ENCODE results near the gene TBC1D9.

TBC1D9 gene

DNA sequence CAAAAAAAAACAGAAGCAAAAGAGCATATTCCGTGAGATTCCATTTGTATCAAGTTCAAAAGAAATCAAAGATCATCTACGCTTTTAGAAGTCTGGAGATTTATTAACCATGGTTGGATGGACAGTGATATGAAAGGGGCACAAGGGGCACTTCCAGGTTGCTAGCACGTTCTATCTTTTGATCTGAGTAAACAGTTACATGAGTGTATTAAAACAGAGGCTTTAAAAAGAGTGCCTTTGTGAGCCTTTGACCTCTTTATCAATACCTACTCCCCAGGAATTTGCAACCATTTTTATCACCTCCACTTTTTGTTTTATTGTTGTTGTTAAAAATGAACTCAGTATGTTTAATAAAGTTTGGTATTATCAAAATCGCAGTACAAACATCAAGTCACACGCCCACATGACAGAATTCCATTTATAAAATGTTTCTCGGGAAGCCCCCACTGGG lies 115.1 kb downstream of the TBC1D9 start:
- Histone ChIP-seq H3K9me3 (ENCODE audit: control insufficient read depth, insufficient read depth, low read length) (no peaks in the 10 kb centered on the region), H3K4me1 (ENCODE audit: control insufficient read depth, insufficient read depth, low read length) (peaks cover 3% of the 10 kb centered on the region), H3K4me3 (ENCODE audit: low read depth, low read length) (no peak overlapping the region), H3K9ac (ENCODE audit: low read depth, low read length) (no peak overlapping the region), H3K27me3 (ENCODE audit: control insufficient read depth, insufficient read depth, low read length) (no peaks in the 10 kb centered on the region), H3K36me3 (ENCODE audit: control insufficient read depth, insufficient read depth, low read length) (no peaks in the 10 kb centered on the region)

DNA sequence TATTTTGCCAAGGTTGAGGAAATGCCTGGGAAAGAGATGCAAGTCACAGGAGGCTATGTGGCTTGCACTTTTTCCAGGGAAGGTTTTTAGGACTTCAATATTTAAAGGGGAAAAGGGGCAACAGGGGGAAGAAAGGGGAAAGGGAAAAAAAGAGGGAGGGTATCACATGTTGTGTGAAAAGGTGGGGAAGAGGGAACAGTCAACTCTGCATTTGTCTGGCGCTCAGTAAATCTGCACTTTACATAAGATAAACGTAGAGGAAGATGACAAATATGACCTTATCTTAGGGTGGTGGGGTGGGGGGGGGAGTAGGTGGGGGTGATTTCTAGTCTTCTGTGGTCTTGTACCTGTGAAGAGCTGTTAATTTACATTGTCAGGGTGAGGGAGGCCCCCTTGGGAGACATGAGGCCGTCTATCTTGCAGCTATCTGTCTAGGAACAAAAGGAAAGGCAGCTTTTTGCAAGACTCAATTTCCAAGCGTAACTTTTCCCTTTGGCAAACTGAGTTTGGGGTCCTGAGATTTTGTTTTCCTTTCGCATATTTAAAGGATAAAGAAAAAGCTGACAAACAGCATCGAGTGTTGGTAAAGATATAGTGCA lies 115.9 kb downstream of the TBC1D9 start:
- Histone ChIP-seq H3K27me3 (ENCODE audit: control insufficient read depth, insufficient read depth, low read length) (no peaks in the 10 kb centered on the region), H3K4me3 (ENCODE audit: low read depth, low read length) (no peak overlapping the region), H3K9me3 (ENCODE audit: control insufficient read depth, insufficient read depth, low read length) (no peaks in the 10 kb centered on the region), H3K4me1 (ENCODE audit: control insufficient read depth, insufficient read depth, low read length) (no peaks in the 10 kb centered on the region), H3K36me3 (ENCODE audit: control insufficient read depth, insufficient read depth, low read length) (no peaks in the 10 kb centered on the region), H3K9ac (ENCODE audit: low read depth, low read length) (no peak overlapping the region)

DNA sequence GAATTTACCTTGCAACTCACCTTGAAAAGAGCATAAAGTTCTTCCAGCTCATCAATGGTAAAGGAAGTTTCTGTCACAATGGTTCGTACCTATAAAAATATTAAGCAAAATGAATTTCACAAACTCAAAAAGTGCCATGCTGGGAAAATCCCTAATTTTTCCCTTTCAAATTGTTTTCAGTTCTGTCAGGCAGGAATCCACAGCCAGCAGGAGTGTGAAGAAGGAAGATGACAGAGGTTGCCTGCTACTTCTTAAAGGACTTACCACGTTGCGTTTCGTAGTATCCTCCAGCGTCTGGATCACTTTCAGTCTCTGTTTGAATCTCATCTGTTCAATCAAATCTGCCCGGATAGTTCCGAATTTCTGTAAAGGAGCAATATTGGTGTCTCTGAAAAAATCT lies 117.1 kb downstream of the TBC1D9 start:
- H3K27me3 ChIP-seq (ENCODE audit: control insufficient read depth, insufficient read depth, low read length): no peaks in the 10 kb centered on the region
- no peaks in the 10 kb centered on the region for H3K36me3 ChIP-seq (ENCODE audit: control insufficient read depth, insufficient read depth, low read length)
- no peaks in the 10 kb centered on the region for H3K4me1 ChIP-seq (ENCODE audit: control insufficient read depth, insufficient read depth, low read length)
- no peak overlapping the region for H3K4me3 ChIP-seq (ENCODE audit: low read depth, low read length)
- H3K9me3 ChIP-seq (ENCODE audit: control insufficient read depth, insufficient read depth, low read length): no peaks in the 10 kb centered on the region
- no peak overlapping the region for H3K9ac ChIP-seq (ENCODE audit: low read depth, low read length)

DNA sequence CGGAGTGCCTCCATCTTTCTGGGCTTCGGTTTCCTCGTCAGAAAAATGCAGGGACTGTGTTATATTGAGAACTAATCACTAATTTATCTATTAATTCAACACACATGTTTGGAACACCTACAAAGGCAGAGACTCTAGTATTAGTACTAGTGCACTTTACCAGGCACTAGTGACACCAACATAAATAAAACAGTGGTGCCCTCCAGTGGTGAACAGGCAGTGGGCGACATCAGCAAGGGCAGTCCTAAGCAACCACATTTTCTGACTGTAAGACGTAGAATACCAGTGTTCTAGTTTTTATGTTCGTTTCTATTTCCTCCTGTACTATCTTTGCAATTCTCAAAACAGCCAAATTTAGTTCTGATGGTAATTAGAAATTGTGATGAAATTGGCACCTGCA lies 118.3 kb downstream of the TBC1D9 start:
- H3K9ac ChIP-seq (ENCODE audit: low read depth, low read length): no peak overlapping the region
- H3K27me3 ChIP-seq (ENCODE audit: control insufficient read depth, insufficient read depth, low read length): no peaks in the 10 kb centered on the region
- H3K4me1 ChIP-seq (ENCODE audit: control insufficient read depth, insufficient read depth, low read length): no peaks in the 10 kb centered on the region

DNA sequence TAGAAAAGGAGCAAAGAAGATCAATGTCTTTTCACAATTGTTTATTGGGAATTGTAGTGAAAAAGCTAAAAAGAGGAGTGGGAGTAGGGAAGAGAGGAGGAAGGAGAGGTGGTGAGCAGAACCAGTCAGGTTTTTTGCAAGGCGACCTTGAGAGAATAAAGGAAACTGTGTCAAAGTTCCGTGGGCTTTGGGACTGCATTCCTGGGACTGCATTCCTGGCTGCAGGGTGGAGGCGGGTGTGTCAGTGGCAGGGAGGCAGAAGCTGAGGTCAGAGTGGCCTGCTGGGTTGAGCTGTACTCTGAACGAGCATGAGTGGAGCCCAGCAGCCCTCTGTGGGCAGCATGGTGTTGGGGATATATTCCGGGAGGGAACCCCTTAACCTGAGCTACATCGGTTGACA lies 120.6 kb downstream of the TBC1D9 start:
- Histone ChIP-seq H3K4me1 (ENCODE audit: control insufficient read depth, insufficient read depth, low read length) (no peaks in the 10 kb centered on the region), H3K36me3 (ENCODE audit: control insufficient read depth, insufficient read depth, low read length) (no peaks in the 10 kb centered on the region), H3K4me3 (ENCODE audit: low read depth, low read length) (no peak overlapping the region), H3K9me3 (ENCODE audit: control insufficient read depth, insufficient read depth, low read length) (no peaks in the 10 kb centered on the region), H3K27me3 (ENCODE audit: control insufficient read depth, insufficient read depth, low read length) (no peaks in the 10 kb centered on the region), H3K9ac (ENCODE audit: low read depth, low read length) (no peak overlapping the region)

More for the DNA sequence above, 118.3 kb downstream of the TBC1D9 start:
- no peaks in the 10 kb centered on the region for H3K36me3 ChIP-seq (ENCODE audit: control insufficient read depth, insufficient read depth, low read length)
- no peaks in the 10 kb centered on the region for H3K9me3 ChIP-seq (ENCODE audit: control insufficient read depth, insufficient read depth, low read length)
- no peak overlapping the region for H3K4me3 ChIP-seq (ENCODE audit: low read depth, low read length)

DNA sequence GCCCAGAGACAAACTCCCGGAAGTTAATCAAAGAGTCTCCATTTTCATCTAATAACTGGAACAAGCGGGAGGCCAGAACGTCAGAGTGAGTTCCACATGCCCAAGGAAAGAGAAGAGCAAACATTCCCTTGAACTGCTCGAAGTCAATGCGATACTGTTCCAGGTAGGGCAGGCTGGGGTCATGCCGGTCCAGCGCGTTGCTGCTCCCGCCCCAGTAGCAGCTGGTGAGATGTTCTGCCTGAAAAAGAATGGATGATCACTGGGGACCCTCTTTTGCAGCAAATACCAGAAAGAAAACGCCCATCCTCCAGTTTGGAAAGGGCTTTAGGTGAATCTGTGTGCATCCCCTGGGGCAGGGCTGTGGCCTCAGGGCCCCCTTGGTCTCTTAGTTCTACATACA lies 122.2 kb downstream of the TBC1D9 start:
- Histone ChIP-seq H3K9me3 (ENCODE audit: control insufficient read depth, insufficient read depth, low read length) (no peaks in the 10 kb centered on the region), H3K36me3 (ENCODE audit: control insufficient read depth, insufficient read depth, low read length) (no peaks in the 10 kb centered on the region), H3K4me3 (ENCODE audit: low read depth, low read length) (no peak overlapping the region), H3K27me3 (ENCODE audit: control insufficient read depth, insufficient read depth, low read length) (no peaks in the 10 kb centered on the region), H3K4me1 (ENCODE audit: control insufficient read depth, insufficient read depth, low read length) (no peaks in the 10 kb centered on the region), H3K9ac (ENCODE audit: low read depth, low read length) (no peak overlapping the region)

DNA sequence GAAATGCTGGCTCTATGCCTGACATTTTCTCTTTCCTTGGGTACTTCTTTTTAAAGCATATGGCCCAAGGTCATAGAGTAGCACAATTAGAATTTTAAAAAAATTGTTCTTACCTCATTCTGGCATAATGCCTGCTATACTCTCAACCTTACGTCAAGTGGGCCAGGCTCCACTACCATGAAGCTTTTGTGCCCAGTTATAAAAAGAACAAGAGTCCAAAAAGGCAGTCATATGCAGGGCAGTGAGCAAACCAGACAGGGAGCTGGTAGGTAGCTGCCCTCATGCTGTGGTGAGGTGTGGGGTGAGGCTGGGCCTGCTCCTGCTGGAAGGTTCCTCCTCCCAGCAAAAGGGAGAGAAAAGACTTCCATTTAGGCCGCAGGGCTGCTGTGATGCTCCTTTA lies 123.1 kb downstream of the TBC1D9 start:
- Histone ChIP-seq H3K9me3 (ENCODE audit: control insufficient read depth, insufficient read depth, low read length) (no peaks in the 10 kb centered on the region), H3K4me1 (ENCODE audit: control insufficient read depth, insufficient read depth, low read length) (no peaks in the 10 kb centered on the region), H3K4me3 (ENCODE audit: low read depth, low read length) (no peak overlapping the region), H3K27me3 (ENCODE audit: control insufficient read depth, insufficient read depth, low read length) (no peaks in the 10 kb centered on the region), H3K9ac (ENCODE audit: low read depth, low read length) (no peak overlapping the region), H3K36me3 (ENCODE audit: control insufficient read depth, insufficient read depth, low read length) (no peaks in the 10 kb centered on the region)

DNA sequence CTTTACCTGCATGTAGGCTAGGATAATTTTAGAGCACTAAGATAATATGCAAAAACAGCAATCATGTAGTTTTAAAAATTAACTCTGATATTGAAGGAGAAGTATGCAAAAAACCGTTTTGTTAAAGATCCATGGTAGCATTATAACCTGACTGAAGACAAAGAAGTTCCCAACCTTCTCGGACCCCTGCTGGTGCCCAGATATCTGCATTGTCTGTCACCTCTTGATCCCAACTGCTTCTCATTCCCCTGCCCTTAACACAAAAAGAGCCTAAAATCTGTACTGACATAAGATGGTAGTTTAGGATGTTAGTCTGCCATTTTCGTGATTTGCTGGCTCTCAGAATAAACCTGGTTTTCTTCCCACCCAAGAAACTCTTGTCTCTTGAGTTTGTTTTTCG lies 125.9 kb downstream of the TBC1D9 start:
- no peak overlapping the region for H3K4me3 ChIP-seq (ENCODE audit: low read depth, low read length)
- no peaks in the 10 kb centered on the region for H3K36me3 ChIP-seq (ENCODE audit: control insufficient read depth, insufficient read depth, low read length)
- H3K27me3 ChIP-seq (ENCODE audit: control insufficient read depth, insufficient read depth, low read length): no peaks in the 10 kb centered on the region
- H3K4me1 ChIP-seq (ENCODE audit: control insufficient read depth, insufficient read depth, low read length): no peaks in the 10 kb centered on the region
- H3K9ac ChIP-seq (ENCODE audit: low read depth, low read length): no peak overlapping the region
- H3K9me3 ChIP-seq (ENCODE audit: control insufficient read depth, insufficient read depth, low read length): no peaks in the 10 kb centered on the region

DNA sequence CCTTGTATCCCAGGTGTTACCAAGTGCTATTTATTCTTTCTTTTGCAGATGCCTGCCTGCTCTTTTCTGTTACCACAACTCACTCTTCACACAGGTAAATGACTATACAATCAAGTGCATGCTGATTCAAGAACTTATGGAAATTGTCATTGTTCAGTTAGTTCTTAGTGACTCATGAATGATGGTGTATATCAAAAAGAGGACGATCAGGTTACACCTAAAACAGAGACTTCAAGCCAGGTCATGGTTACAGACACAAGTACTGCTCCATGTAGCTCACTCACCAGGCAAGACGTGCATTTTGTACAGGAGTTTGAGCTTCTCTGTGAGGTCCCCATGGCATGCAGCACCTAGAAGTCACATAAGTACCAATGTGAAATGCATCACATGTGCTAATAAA lies 128.2 kb downstream of the TBC1D9 start:
- no peak overlapping the region for H3K4me3 ChIP-seq (ENCODE audit: low read depth, low read length)
- H3K9me3 ChIP-seq (ENCODE audit: control insufficient read depth, insufficient read depth, low read length): no peaks in the 10 kb centered on the region
- no peak overlapping the region for H3K9ac ChIP-seq (ENCODE audit: low read depth, low read length)
- H3K4me1 ChIP-seq (ENCODE audit: control insufficient read depth, insufficient read depth, low read length): no peaks in the 10 kb centered on the region
- H3K36me3 ChIP-seq (ENCODE audit: control insufficient read depth, insufficient read depth, low read length): no peaks in the 10 kb centered on the region
- H3K27me3 ChIP-seq (ENCODE audit: control insufficient read depth, insufficient read depth, low read length): no peaks in the 10 kb centered on the region

DNA sequence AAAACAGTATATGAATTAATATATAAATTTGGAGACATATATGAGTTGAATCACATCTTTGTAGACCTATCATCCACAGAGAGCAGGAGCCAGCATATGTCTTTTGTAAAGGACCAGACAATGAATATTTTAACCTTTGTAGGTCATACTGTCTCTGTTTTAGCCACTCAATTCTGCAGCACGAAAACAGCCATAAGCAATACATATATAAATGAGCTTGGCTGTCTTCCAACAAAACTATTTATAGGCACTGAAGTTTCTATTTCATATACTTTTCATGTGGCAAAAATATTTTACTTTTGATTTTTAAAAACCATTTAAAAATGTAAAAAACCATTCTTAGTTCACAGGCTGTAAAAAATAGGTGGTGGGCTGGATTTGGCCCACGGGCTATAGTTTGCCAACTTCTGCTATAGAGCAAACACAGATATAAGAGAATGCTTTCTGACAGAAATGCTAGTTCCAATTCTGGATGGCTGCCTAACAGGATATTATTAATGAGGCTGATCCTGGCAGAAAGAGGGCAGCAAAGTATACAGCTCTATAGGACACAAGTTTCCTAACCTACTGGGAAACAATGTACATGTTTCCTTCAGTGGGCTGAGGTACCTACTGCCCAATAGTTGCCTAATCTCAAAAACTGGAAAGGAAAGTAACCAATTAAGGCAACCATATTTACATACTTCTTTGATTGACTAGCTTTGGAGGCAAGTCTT lies 129.4 kb downstream of the TBC1D9 start:
- no peaks in the 10 kb centered on the region for H3K36me3 ChIP-seq (ENCODE audit: control insufficient read depth, insufficient read depth, low read length)

DNA sequence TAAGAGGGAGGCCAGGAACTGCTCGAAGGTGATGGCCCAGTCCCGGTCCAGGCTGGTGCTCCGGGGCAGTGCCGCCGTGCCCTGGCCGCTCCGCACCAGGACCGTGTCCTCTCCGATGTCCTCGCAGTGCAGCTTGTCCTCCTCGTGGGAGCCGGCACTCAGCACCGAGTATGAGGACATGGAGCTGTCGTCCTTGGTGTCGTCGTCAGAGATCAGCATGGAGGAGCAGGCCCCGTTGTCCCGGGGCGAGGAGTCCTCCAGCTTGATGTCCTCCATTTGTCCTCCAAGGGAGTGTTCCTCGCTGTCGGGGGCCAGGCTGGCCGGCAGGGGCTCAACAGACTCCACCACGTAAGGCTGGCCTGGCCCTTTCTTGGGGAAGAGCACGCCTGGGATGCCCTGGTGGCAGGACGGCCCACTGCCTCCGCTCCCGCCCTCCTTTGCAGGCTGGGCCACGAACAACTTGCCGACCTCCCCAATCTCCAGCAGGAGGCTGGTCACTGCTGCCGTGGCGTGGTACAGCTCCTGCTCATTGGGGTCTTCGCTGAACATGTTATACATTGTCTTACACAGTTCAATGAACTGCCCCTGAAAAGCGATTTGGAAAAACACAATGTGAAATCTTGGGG lies 133.7 kb downstream of the TBC1D9 start:
- H3K4me1 ChIP-seq (ENCODE audit: control insufficient read depth, insufficient read depth, low read length): peaks cover 9% of the 10 kb centered on the region
- H3K9me3 ChIP-seq (ENCODE audit: control insufficient read depth, insufficient read depth, low read length): no peaks in the 10 kb centered on the region
- H3K27me3 ChIP-seq (ENCODE audit: control insufficient read depth, insufficient read depth, low read length): no peaks in the 10 kb centered on the region
- H3K36me3 ChIP-seq (ENCODE audit: control insufficient read depth, insufficient read depth, low read length): no peaks in the 10 kb centered on the region
- no peak overlapping the region for H3K9ac ChIP-seq (ENCODE audit: low read depth, low read length)
- no peak overlapping the region for H3K4me3 ChIP-seq (ENCODE audit: low read depth, low read length)

More for the DNA sequence above, 129.4 kb downstream of the TBC1D9 start:
- H3K9ac ChIP-seq (ENCODE audit: low read depth, low read length): no peak overlapping the region
- no peak overlapping the region for H3K4me3 ChIP-seq (ENCODE audit: low read depth, low read length)
- no peaks in the 10 kb centered on the region for H3K9me3 ChIP-seq (ENCODE audit: control insufficient read depth, insufficient read depth, low read length)
- H3K27me3 ChIP-seq (ENCODE audit: control insufficient read depth, insufficient read depth, low read length): no peaks in the 10 kb centered on the region
- H3K4me1 ChIP-seq (ENCODE audit: control insufficient read depth, insufficient read depth, low read length): no peaks in the 10 kb centered on the region

DNA sequence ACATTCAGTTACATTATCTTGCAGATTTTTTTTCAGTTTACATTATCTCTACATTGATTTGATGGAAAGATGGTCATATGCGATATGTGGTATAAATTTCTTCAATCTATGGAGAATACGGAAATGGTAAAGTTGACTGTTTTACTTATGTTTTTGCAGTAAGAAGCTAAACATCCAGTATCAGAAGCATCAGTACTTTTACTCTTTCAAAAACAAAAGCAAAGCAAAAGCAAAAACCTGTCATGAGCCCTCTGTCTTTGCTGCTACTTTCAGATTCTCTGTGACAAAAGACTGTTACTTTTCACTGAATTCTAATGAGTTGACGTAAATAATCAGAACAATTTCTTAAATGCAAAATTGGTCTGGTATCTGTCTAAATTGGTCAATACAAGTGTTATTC lies 135.0 kb downstream of the TBC1D9 start:
- no peaks in the 10 kb centered on the region for H3K36me3 ChIP-seq (ENCODE audit: control insufficient read depth, insufficient read depth, low read length)
- no peaks in the 10 kb centered on the region for H3K27me3 ChIP-seq (ENCODE audit: control insufficient read depth, insufficient read depth, low read length)
- no peak overlapping the region for H3K4me3 ChIP-seq (ENCODE audit: low read depth, low read length)
- no peak overlapping the region for H3K9ac ChIP-seq (ENCODE audit: low read depth, low read length)
- H3K9me3 ChIP-seq (ENCODE audit: control insufficient read depth, insufficient read depth, low read length): no peaks in the 10 kb centered on the region
- peaks cover 14% of the 10 kb centered on the region for H3K4me1 ChIP-seq (ENCODE audit: control insufficient read depth, insufficient read depth, low read length)

Data from iPS-15b (cell line).